Endothelial cell of umbilical vein (primary cell): ENCODE data around the gene MCC.
"Not testable (repeated sequence)": the region's sequence is repeated elsewhere in the genome, so short reads cannot be mapped to it uniquely, and the experiment has no call there.

Source experiments
- EZH2 ChIP-seq: IDR thresholded peaks from 2 replicates; pipeline ENCODE4 v1.6.1; 2012; ENCODE audit warnings: borderline replicate concordance, low read depth, mild to moderate bottlenecking, moderate library complexity, low read length, inconsistent platforms; ENCODE audit not compliant: severe bottlenecking
- GATA2 ChIP-seq: IDR thresholded peaks from 2 replicates; pipeline ENCODE4 v1.7.0; 2011; ENCODE audit warnings: low read depth, mild to moderate bottlenecking, moderate library complexity, mixed read lengths, low read length; ENCODE audit not compliant: insufficient read length, insufficient read depth
- MYC ChIP-seq: IDR thresholded peaks from one replicate; pipeline ENCODE4 v1.6.1; 2011; ENCODE audit warnings: mild to moderate bottlenecking, low read depth, low read length
- POLR2A ChIP-seq: IDR thresholded peaks from 2 replicates; pipeline ENCODE4 v1.6.1; 2012; ENCODE audit warnings: low read depth, mild to moderate bottlenecking, control low read depth, low read length
- POLR2AphosphoS5 ChIP-seq: IDR thresholded peaks from 2 replicates; pipeline ENCODE4 v1.6.1; 2012; ENCODE audit warnings: low read depth, mild to moderate bottlenecking, control low read depth, low read length, moderate library complexity; ENCODE audit not compliant: insufficient read depth
- TF ChIP-seq, protein P1 (sequence below), 2 donors: IDR thresholded peaks; 1 replicate in 1 of 2; 2 replicates in 1 of 2; pipeline ENCODE4 v1.5.1; 2011; ENCODE audit warnings: low read length in 2 of 2, mild to moderate bottlenecking in 2 of 2, moderate library complexity in 2 of 2, control low read depth in 1 of 2, inconsistent platforms in 1 of 2, low read depth in 1 of 2; ENCODE audit not compliant: insufficient read depth in 1 of 2; ENCODE audit errors: extremely low read depth in 1 of 2

GRCh38 chr5:113397986-113398385 lies 90.3 kb downstream of the MCC start:
- not testable (repeated sequence) for TF ChIP-seq POLR2A, EZH2, GATA2, MYC, POLR2AphosphoS5
- TF ChIP-seq, protein P1, sequence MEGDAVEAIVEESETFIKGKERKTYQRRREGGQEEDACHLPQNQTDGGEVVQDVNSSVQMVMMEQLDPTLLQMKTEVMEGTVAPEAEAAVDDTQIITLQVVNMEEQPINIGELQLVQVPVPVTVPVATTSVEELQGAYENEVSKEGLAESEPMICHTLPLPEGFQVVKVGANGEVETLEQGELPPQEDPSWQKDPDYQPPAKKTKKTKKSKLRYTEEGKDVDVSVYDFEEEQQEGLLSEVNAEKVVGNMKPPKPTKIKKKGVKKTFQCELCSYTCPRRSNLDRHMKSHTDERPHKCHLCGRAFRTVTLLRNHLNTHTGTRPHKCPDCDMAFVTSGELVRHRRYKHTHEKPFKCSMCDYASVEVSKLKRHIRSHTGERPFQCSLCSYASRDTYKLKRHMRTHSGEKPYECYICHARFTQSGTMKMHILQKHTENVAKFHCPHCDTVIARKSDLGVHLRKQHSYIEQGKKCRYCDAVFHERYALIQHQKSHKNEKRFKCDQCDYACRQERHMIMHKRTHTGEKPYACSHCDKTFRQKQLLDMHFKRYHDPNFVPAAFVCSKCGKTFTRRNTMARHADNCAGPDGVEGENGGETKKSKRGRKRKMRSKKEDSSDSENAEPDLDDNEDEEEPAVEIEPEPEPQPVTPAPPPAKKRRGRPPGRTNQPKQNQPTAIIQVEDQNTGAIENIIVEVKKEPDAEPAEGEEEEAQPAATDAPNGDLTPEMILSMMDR (IDR thresholded peaks at IDR 0.05; ENCODE audit: extremely low read depth in 1 of 2, insufficient read depth in 1 of 2, low read depth in 1 of 2, low read length in 2 of 2) = not testable (repeated sequence)
